A549 treated with AZD2906 at 1 μM for 4 hours (cell line): ENCODE measurements around the gene COX7A2L. TPM values are rescaled to one million over a fixed set of nuclear protein-coding genes. Genes with fewer than 3 reads are reported as not detected.

ENCODE experiments used
- total RNA-seq: library from RNA; stranded (reverse); fragments of 200-300 nt; extraction: Qiagen RNA extraction; gene quantifications from 5 replicates; pipeline ENCODE4 v1.2.3, GENCODE V29; 2022

COX7A2L gene
- 147 to 183 TPM (median 154 TPM) in 5 replicates for total RNA-seq

GRCh38 chr2:42360890-42361727, at the start of gene COX7A2L:
COX7A2L (minus strand) TSS chr2:42361217; CDS start chr2:42361161, 56 bp downstream.

Other genes with a start within 250 kb of the COX7A2L start
- gene EML4, start 191.9 kb downstream of the COX7A2L start, total RNA-seq, result 22.2 to 29.7 TPM (median 24.1 TPM) in 5 replicates
- 0.53 to 0.67 TPM (median 0.61 TPM) in 5 replicates for gene KCNG3, start 132.8 kb upstream of the COX7A2L start, total RNA-seq
- 25.1 to 35.3 TPM (median 29.2 TPM) in 5 replicates for gene MTA3, start 207.4 kb upstream of the COX7A2L start, total RNA-seq